DOHH2 (cell line): ENCODE data around the gene STEAP1B.

Experiments
- H3F3A ChIP-seq: fragments of 200-600 bp; sonication (generic), shearing (Covaris generic); 2 replicates; pipeline ENCODE4 v1.6.0; 2016; ENCODE audit warnings: antibody characterized with exemption, mild to moderate bottlenecking; ENCODE audit not compliant: control insufficient read depth, insufficient read depth
- H3K27ac ChIP-seq: fragments of 200-600 bp; sonication (generic); 2 replicates; pipeline ENCODE4 v1.5.1; 2014; ENCODE audit warnings: low read depth, mild to moderate bottlenecking, low read length, moderate library complexity
- H3K27me3 ChIP-seq: fragments of 200-600 bp; sonication (generic); 2 replicates; pipeline ENCODE4 v1.6.1; 2014; ENCODE audit warnings: mild to moderate bottlenecking, low read length, mixed read lengths; ENCODE audit not compliant: control insufficient read depth
- H3K36me3 ChIP-seq: fragments of 200-600 bp; sonication (generic); 2 replicates; pipeline ENCODE4 v1.6.1; 2014; ENCODE audit warnings: mild to moderate bottlenecking, low read length, moderate library complexity, mixed read lengths; ENCODE audit not compliant: control insufficient read depth
- H3K4me1 ChIP-seq: fragments of 200-600 bp; sonication (generic); 2 replicates; pipeline ENCODE4 v1.6.1; 2014; ENCODE audit warnings: mild to moderate bottlenecking, low read length, mixed read lengths; ENCODE audit not compliant: control insufficient read depth
- H3K4me2 ChIP-seq: fragments of 200-600 bp; sonication (generic); 2 replicates; pipeline ENCODE4 v1.6.0; 2014; ENCODE audit warnings: mild to moderate bottlenecking, low read length, moderate library complexity
- H3K4me3 ChIP-seq: fragments of 200-600 bp; sonication (generic); 2 replicates; pipeline ENCODE4 v1.5.1; 2014; ENCODE audit warnings: mild to moderate bottlenecking, low read length, mixed read lengths
- H3K79me2 ChIP-seq: fragments of 200-600 bp; sonication (generic); 2 replicates; pipeline ENCODE4 v1.6.1; 2014; ENCODE audit warnings: mild to moderate bottlenecking, low read length, mixed read lengths; ENCODE audit not compliant: control insufficient read depth
- H3K9me2 ChIP-seq: fragments of 200-600 bp; sonication (generic); replicated peaks from 2 replicates; pipeline ENCODE4 v1.6.1; 2014; ENCODE audit warnings: mild to moderate bottlenecking, low read length, mixed read lengths; ENCODE audit not compliant: control insufficient read depth
- H3K9me3 ChIP-seq: fragments of 200-600 bp; sonication (generic); 2 replicates; pipeline ENCODE4 v1.6.1; 2014; ENCODE audit warnings: antibody characterized with exemption, low read length, mixed read lengths; ENCODE audit not compliant: control insufficient read depth, insufficient read depth
- H4K20me1 ChIP-seq: fragments of 200-600 bp; sonication (generic); 2 replicates; pipeline ENCODE4 v1.6.0; 2014; ENCODE audit warnings: low read depth, mild to moderate bottlenecking, antibody characterized with exemption, low read length, moderate library complexity; ENCODE audit not compliant: control insufficient read depth, insufficient read depth
- CTCF ChIP-seq: fragments of 200-600 bp; sonication (generic); IDR thresholded peaks from one replicate; pipeline ENCODE4 v1.5.1; 2014; ENCODE audit warnings: antibody characterized with exemption, mild to moderate bottlenecking, low read depth, low read length; ENCODE audit not compliant: poor library complexity, severe bottlenecking
- EZH2phosphoT487 ChIP-seq: fragments of 200-600 bp; sonication (generic); IDR thresholded peaks from 2 replicates; pipeline ENCODE4 v1.6.1; 2017; ENCODE audit warnings: borderline replicate concordance, mild to moderate bottlenecking, antibody characterized with exemption, low read length, moderate library complexity, mixed read lengths

Gene STEAP1B

GRCh38 chr7:22386206-22386858, 113.7 kb downstream of the STEAP1B start:
- H4K20me1 ChIP-seq, result no peaks in the 10 kb centered on the region
- peak overlapping the region; percentile 48 for H3K4me3 ChIP-seq
- H3K27me3 ChIP-seq, result no peaks in the 10 kb centered on the region
- H3K4me1 ChIP-seq, result peaks cover 100% of the 10 kb centered on the region
- H3K36me3 ChIP-seq, result peaks cover 15% of the 10 kb centered on the region
- peak overlapping the region; percentile 97 for H3K27ac ChIP-seq
- peaks cover 70% of the 10 kb centered on the region for H3F3A ChIP-seq
- peaks cover 17% of the 10 kb centered on the region for H3K79me2 ChIP-seq
- TF ChIP-seq EZH2phosphoT487 (no peak), CTCF (no peak)
- H3K4me2 ChIP-seq, result peak overlapping the region; percentile 59
- H3K9me3 ChIP-seq, result no peaks in the 10 kb centered on the region
- no peaks in the 10 kb centered on the region for H3K9me2 ChIP-seq

- Histone ChIP-seq H3K4me3 (peak overlapping the region; percentile 48), H3K27ac (peak overlapping the region; percentile 97), H3K36me3 (peaks cover 24% of the 10 kb centered on the region), H3K79me2 (peaks cover 27% of the 10 kb centered on the region), H4K20me1 (no peaks in the 10 kb centered on the region), H3K4me2 (peak overlapping the region; percentile 59), H3K9me3 (no peaks in the 10 kb centered on the region), H3K27me3 (no peaks in the 10 kb centered on the region), H3K4me1 (peaks cover 100% of the 10 kb centered on the region), H3F3A (peaks cover 64% of the 10 kb centered on the region), H3K9me2 (no peaks in the 10 kb centered on the region)
- TF ChIP-seq EZH2phosphoT487 (no peak), CTCF (no peak)
These were observed 114.7 kb downstream of the STEAP1B start for GRCh38 chr7:22385326-22385725.

GRCh38 chr7:22380333-22380732, 119.7 kb downstream of the STEAP1B start:
- H3K27me3 ChIP-seq, result no peaks in the 10 kb centered on the region
- no peak for TF ChIP-seq CTCF
- no peak for TF ChIP-seq EZH2phosphoT487
- H3F3A ChIP-seq, result peaks cover 61% of the 10 kb centered on the region
- no peaks in the 10 kb centered on the region for H4K20me1 ChIP-seq
- peak overlapping the region; percentile 92 for H3K4me2 ChIP-seq
- H3K9me2 ChIP-seq, result no peaks in the 10 kb centered on the region
- peaks cover 99% of the 10 kb centered on the region for H3K4me1 ChIP-seq
- no peaks in the 10 kb centered on the region for H3K9me3 ChIP-seq
- H3K27ac ChIP-seq, result peak overlapping the region; percentile 97
- peaks cover 48% of the 10 kb centered on the region for H3K79me2 ChIP-seq
- peak overlapping the region; percentile 31; the same call in 1 of the 2 replicates for H3K4me3 ChIP-seq
- H3K36me3 ChIP-seq, result peaks cover 17% of the 10 kb centered on the region
